Mammary epithelial cell (primary cell): ENCODE measurements around the gene HDAC4.

Source experiments
- EZH2 ChIP-seq: IDR thresholded peaks from 2 replicates; pipeline ENCODE4 v1.6.1; 2012; ENCODE audit warnings: low read length, inconsistent platforms, borderline replicate concordance
- TF ChIP-seq, protein P1 (sequence below), 2 donors: IDR thresholded peaks in 1 of 2; conservative IDR thresholded peaks in 1 of 2; 2 replicates each; pipeline ENCODE4 v1.5.1; 2011 to 2012; ENCODE audit warnings: inconsistent platforms in 2 of 2, low read length in 2 of 2, mild to moderate bottlenecking in 2 of 2, control low read depth in 1 of 2, low read depth in 1 of 2; ENCODE audit not compliant: insufficient read depth in 1 of 2; ENCODE audit errors: extremely low read depth in 1 of 2

- TF ChIP-seq, protein P1, sequence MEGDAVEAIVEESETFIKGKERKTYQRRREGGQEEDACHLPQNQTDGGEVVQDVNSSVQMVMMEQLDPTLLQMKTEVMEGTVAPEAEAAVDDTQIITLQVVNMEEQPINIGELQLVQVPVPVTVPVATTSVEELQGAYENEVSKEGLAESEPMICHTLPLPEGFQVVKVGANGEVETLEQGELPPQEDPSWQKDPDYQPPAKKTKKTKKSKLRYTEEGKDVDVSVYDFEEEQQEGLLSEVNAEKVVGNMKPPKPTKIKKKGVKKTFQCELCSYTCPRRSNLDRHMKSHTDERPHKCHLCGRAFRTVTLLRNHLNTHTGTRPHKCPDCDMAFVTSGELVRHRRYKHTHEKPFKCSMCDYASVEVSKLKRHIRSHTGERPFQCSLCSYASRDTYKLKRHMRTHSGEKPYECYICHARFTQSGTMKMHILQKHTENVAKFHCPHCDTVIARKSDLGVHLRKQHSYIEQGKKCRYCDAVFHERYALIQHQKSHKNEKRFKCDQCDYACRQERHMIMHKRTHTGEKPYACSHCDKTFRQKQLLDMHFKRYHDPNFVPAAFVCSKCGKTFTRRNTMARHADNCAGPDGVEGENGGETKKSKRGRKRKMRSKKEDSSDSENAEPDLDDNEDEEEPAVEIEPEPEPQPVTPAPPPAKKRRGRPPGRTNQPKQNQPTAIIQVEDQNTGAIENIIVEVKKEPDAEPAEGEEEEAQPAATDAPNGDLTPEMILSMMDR (conservative IDR thresholded peaks at IDR 0.05 in 1 of 2, IDR thresholded peaks at IDR 0.05 in 1 of 2; ENCODE audit: extremely low read depth in 1 of 2, insufficient read depth in 1 of 2, low read depth in 1 of 2, low read length in 2 of 2) = no peak
- no peak for TF ChIP-seq EZH2
These were observed 284.2 kb downstream of the HDAC4 start for GRCh38 chr2:239116456-239117246.
